ENCODE results near the gene HDAC7.
"Not testable (repeated sequence)": the region's sequence is repeated elsewhere in the genome, so short reads cannot be mapped to it uniquely, and the experiment has no call there.

Gene HDAC7

GRCh38 chr12:47848853-47849252, 29.1 kb upstream of the HDAC7 start:
- no peak for DNase-seq

GRCh38 chr12:47846294-47846996, 26.7 kb upstream of the HDAC7 start:
- DNase-seq: no peak

- no peak for DNase-seq
Observed at GRCh38 chr12:47845081-47845480, 25.4 kb upstream of the HDAC7 start.

GRCh38 chr12:47844264-47845019, 24.7 kb upstream of the HDAC7 start:
- DNase-seq: no peak

GRCh38 chr12:47843226-47843980, 23.7 kb upstream of the HDAC7 start:
- no peak for DNase-seq

GRCh38 chr12:47842543-47842942, 22.8 kb upstream of the HDAC7 start:
- not testable (repeated sequence) for DNase-seq

GRCh38 chr12:47841910-47842309, 22.2 kb upstream of the HDAC7 start:
- no peak for DNase-seq

GRCh38 chr12:47841501-47841900, 21.8 kb upstream of the HDAC7 start:
- no peak for DNase-seq

GRCh38 chr12:47840571-47840970, 20.9 kb upstream of the HDAC7 start:
- DNase-seq: no peak

GRCh38 chr12:47839214-47839876, 19.6 kb upstream of the HDAC7 start:
- DNase-seq: peak; percentile 61

GRCh38 chr12:47838286-47838931, 18.7 kb upstream of the HDAC7 start:
- DNase-seq: no peak

GRCh38 chr12:47837190-47838171, 17.8 kb upstream of the HDAC7 start:
- peak; percentile 86 for DNase-seq

GRCh38 chr12:47835831-47836155, 16.1 kb upstream of the HDAC7 start:
- no peak for DNase-seq

- no peak for DNase-seq
Observed at GRCh38 chr12:47835006-47835830, 15.5 kb upstream of the HDAC7 start.

- no peak for DNase-seq
Observed at GRCh38 chr12:47834199-47834903, 14.6 kb upstream of the HDAC7 start.

GRCh38 chr12:47833591-47834012, 13.9 kb upstream of the HDAC7 start:
- DNase-seq: no peak

GRCh38 chr12:47832263-47832933, 12.7 kb upstream of the HDAC7 start:
- peak; percentile 87 for DNase-seq

- no peak for DNase-seq
Observed at GRCh38 chr12:47829584-47829983, 9.9 kb upstream of the HDAC7 start.

- DNase-seq: no peak
Observed at GRCh38 chr12:47828976-47829482, 9.3 kb upstream of the HDAC7 start.
